HS-27A (cell line): Measurements from ENCODE around the gene DLGAP4.
"Not testable (repeated sequence)": the region's sequence is repeated elsewhere in the genome, so short reads cannot be mapped to it uniquely, and the experiment has no call there.

ENCODE experiments used
- DNase-seq: peaks from one replicate; pipeline ENCODE4 v3.0.0-alpha.2; 2012; ENCODE audit warnings: low read depth, missing footprints

Gene DLGAP4

GRCh38 chr20:36499723-36500501 is 193.8 kb downstream of the DLGAP4 start:
- no peak for DNase-seq

GRCh38 chr20:36501367-36502006 is 195.3 kb downstream of the DLGAP4 start:
- no peak for DNase-seq

GRCh38 chr20:36504295-36504694 is 198.2 kb downstream of the DLGAP4 start:
- no peak for DNase-seq

- no peak for DNase-seq
These were observed 200.1 kb downstream of the DLGAP4 start for GRCh38 chr20:36506253-36506652.

GRCh38 chr20:36507746-36508145 is 201.6 kb downstream of the DLGAP4 start:
- DNase-seq: no peak

GRCh38 chr20:36519012-36519719 is 213.0 kb downstream of the DLGAP4 start:
- no peak for DNase-seq

- no peak for DNase-seq
These were observed 213.8 kb downstream of the DLGAP4 start for GRCh38 chr20:36519944-36520343.

GRCh38 chr20:36521526-36521925 is 215.4 kb downstream of the DLGAP4 start:
- DNase-seq: no peak

GRCh38 chr20:36522412-36522811 is 216.3 kb downstream of the DLGAP4 start:
- not testable (repeated sequence) for DNase-seq

GRCh38 chr20:36523341-36523740 is 217.2 kb downstream of the DLGAP4 start:
- no peak for DNase-seq

GRCh38 chr20:36525620-36526365 is 219.7 kb downstream of the DLGAP4 start:
- no peak for DNase-seq

- no peak for DNase-seq
These were observed 220.4 kb downstream of the DLGAP4 start for GRCh38 chr20:36526521-36527011.

- DNase-seq: no peak
These were observed 221.4 kb downstream of the DLGAP4 start for GRCh38 chr20:36527331-36528125.

GRCh38 chr20:36528176-36528874 is 222.2 kb downstream of the DLGAP4 start:
- DNase-seq: no peak

GRCh38 chr20:36528875-36529417 is 222.8 kb downstream of the DLGAP4 start:
- DNase-seq: no peak

GRCh38 chr20:36532388-36532787 is 226.2 kb downstream of the DLGAP4 start:
- DNase-seq: no peak

- no peak for DNase-seq
These were observed 226.7 kb downstream of the DLGAP4 start for GRCh38 chr20:36532822-36533221.

GRCh38 chr20:36538026-36538722 is 232.0 kb downstream of the DLGAP4 start:
- DNase-seq: no peak

- no peak for DNase-seq
These were observed 234.5 kb downstream of the DLGAP4 start for GRCh38 chr20:36540551-36541211.
